ENCODE measurements around the gene GOLGA2. TPM values are rescaled to one million over a fixed set of nuclear protein-coding genes. Genes with fewer than 3 reads are reported as not detected.

The GOLGA2 gene
- total RNA-seq, 4 donors from 2014 or later = 68.9 to 84.6 (median 78.5) TPM

DNA sequence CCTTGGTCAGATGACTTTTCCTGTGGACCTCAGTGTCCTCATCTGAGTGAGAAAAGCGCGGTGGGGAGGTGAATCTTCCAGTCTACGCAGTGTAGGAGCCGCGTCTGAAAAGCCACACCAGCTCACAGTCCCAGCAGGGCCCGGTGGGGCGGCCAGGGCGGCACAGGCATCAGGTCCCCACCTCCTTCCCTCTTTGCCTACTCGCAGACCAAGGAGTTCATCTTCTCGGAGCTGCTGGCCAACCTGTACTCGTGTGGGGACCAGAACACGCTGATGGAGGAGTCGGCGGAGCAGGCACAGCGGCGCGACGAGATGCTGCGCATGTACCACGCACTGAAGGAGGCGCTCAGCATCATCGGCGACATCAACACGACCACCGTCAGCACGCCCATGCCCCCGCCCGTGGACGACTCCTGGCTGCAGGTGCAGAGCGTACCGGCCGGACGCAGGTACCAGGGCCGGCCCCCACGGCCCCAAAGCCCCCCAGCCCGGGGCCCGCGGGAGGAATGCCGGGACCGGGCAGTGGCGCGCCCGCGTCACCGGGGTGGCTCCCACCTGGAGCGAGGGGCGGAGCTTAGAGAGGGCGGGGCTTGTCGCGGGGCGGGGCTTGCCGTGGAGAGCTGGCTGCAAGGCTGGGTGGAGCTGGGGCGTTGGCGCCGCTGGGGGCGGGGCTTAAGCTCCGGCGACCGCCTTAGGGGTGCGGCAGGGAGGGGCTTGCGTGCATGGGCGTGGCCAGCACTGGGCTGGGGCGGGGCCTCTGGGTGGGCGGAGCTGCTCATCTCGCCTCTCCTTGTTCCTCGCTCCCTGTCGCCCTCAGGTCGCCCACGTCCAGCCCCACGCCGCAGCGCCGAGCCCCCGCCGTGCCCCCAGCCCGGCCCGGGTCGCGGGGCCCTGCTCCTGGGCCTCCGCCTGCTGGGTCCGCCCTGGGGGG lies 25.6 kb downstream of the GOLGA2 start:
- DNase-seq = peak; percentile 52 to 79
- Histone ChIP-seq H3K36me3 (no peaks in the 10 kb centered on the region), H3K27me3 (peaks cover 15 to 22% (median 17%) of the 10 kb centered on the region in 3 donors), H3K27ac (no peak overlapping the region), H3K4me1 (no peaks in the 10 kb centered on the region), H3K4me3 (peak overlapping the region in 3 of 4 donors; percentile 17 to 41 (median 31)), H3K9me3 (no peaks in the 10 kb centered on the region)
- peak; percentile 49 to 83 for ATAC-seq
- no peak for TF ChIP-seq CTCF (IDR thresholded peaks at IDR 0.05 in 4 of 5, conservative IDR thresholded peaks at IDR 0.05 in 1 of 5)
- TF ChIP-seq POLR2A (IDR thresholded peaks at IDR 0.05) = no peak
- in situ Hi-C loops (cut with MboI; ENCODE audit: low sequenced_read_pairs in 4 of 4) (no loop called here), intact Hi-C loops (cut with DNase I; ENCODE audit: low total_unique reads) (no loop called here)

DNA sequence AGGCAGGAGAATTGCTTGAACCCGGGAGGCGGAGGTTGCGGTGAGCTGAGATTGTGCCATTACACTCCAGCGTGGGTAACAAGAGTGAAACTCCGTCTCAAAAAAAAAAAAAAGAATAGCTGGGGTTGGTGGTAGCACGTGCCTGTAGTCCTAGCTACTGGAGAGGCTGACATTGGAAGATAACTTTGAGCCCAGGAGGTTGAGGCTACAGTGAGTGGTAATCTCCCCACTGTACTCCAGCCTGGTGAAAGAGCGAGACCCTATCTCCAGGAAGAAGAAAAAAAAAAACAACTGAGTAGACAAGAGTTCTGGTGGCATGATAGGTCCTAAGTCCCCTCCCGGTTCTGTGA lies 26.3 kb downstream of the GOLGA2 start:
- DNase-seq (no peak), ATAC-seq (no peak)
- in situ Hi-C loops (cut with MboI; ENCODE audit: low sequenced_read_pairs in 4 of 4) (no loop called here), intact Hi-C loops (cut with DNase I; ENCODE audit: low total_unique reads) (no loop called here)
- Histone ChIP-seq H3K4me1 (no peaks in the 10 kb centered on the region), H3K36me3 (no peaks in the 10 kb centered on the region), H3K27ac (no peak overlapping the region), H3K9me3 (no peaks in the 10 kb centered on the region), H3K27me3 (peaks cover 15 to 22% (median 17%) of the 10 kb centered on the region in 3 donors), H3K4me3 (no peak overlapping the region)
- TF ChIP-seq POLR2A (IDR thresholded peaks at IDR 0.05) (no peak), CTCF (IDR thresholded peaks at IDR 0.05 in 4 of 5, conservative IDR thresholded peaks at IDR 0.05 in 1 of 5) (no peak)

GRCh38 chr9:128247226-128247803 lies 28.5 kb downstream of the GOLGA2 start:
- TF ChIP-seq CTCF (IDR thresholded peaks at IDR 0.05 in 4 of 5, conservative IDR thresholded peaks at IDR 0.05 in 1 of 5) = no peak
- intact Hi-C loops (cut with DNase I; ENCODE audit: low total_unique reads) = no loop called here
- H3K4me3 ChIP-seq = no peak overlapping the region
- DNase-seq (no peak), ATAC-seq (no peak)
- no peak overlapping the region for H3K27ac ChIP-seq
- H3K36me3 ChIP-seq = no peaks in the 10 kb centered on the region
- in situ Hi-C loops (cut with MboI; ENCODE audit: low sequenced_read_pairs in 4 of 4) = no loop called here
- H3K27me3 ChIP-seq = peaks cover 15 to 22% (median 19%) of the 10 kb centered on the region in 3 donors
- H3K9me3 ChIP-seq = no peaks in the 10 kb centered on the region
- no peaks in the 10 kb centered on the region for H3K4me1 ChIP-seq

DNA sequence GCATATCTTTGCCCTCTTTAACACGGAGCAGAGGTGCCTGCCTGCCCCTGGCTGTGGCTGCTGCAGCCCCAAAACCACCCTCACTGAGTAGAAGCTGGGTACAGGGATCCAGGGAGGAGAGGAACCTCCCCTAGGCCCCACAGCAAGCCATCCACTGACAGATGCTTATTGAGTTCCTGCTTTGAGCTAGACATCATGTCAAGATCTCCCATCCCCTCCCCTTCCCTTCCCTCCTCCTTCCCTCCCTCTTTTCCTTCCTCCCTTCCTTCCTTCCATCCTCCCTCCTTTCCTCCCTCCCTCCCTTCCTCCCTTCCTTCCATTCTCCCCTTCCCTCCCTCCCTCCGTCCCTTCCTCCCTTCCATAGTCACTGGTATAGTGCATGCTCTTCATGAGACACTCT lies 29.3 kb downstream of the GOLGA2 start:
- ATAC-seq (no peak), DNase-seq (no peak)
- intact Hi-C loops (cut with DNase I; ENCODE audit: low total_unique reads) (no loop called here), in situ Hi-C loops (cut with MboI; ENCODE audit: low sequenced_read_pairs in 4 of 4) (no loop called here)
- Histone ChIP-seq H3K4me3 (no peak overlapping the region), H3K27ac (no peak overlapping the region), H3K36me3 (no peaks in the 10 kb centered on the region), H3K27me3 (peaks cover 8 to 17% (median 13%) of the 10 kb centered on the region in 3 donors), H3K4me1 (no peaks in the 10 kb centered on the region), H3K9me3 (no peaks in the 10 kb centered on the region)
- TF ChIP-seq POLR2A (IDR thresholded peaks at IDR 0.05) (no peak), CTCF (IDR thresholded peaks at IDR 0.05 in 4 of 5, conservative IDR thresholded peaks at IDR 0.05 in 1 of 5) (no peak)
